Urothelium cell line (cell line): ENCODE data around the gene ATF7IP2.
"Not testable (repeated sequence)": the region's sequence is repeated elsewhere in the genome, so short reads cannot be mapped to it uniquely, and the experiment has no call there.

Source experiments
- DNase-seq: peaks from one replicate; pipeline ENCODE4 v3.0.0; 2011; ENCODE audit warnings: low spot score, mixed read lengths
- FAIRE-seq: peaks from 2 replicates; lab custom pipeline; 2011; peaks lifted over from hg19 to GRCh38; lab: Jason Lieb, UNC

ATF7IP2 gene, protein sequence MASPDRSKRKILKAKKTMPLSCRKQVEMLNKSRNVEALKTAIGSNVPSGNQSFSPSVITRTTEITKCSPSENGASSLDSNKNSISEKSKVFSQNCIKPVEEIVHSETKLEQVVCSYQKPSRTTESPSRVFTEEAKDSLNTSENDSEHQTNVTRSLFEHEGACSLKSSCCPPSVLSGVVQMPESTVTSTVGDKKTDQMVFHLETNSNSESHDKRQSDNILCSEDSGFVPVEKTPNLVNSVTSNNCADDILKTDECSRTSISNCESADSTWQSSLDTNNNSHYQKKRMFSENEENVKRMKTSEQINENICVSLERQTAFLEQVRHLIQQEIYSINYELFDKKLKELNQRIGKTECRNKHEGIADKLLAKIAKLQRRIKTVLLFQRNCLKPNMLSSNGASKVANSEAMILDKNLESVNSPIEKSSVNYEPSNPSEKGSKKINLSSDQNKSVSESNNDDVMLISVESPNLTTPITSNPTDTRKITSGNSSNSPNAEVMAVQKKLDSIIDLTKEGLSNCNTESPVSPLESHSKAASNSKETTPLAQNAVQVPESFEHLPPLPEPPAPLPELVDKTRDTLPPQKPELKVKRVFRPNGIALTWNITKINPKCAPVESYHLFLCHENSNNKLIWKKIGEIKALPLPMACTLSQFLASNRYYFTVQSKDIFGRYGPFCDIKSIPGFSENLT

DNA sequence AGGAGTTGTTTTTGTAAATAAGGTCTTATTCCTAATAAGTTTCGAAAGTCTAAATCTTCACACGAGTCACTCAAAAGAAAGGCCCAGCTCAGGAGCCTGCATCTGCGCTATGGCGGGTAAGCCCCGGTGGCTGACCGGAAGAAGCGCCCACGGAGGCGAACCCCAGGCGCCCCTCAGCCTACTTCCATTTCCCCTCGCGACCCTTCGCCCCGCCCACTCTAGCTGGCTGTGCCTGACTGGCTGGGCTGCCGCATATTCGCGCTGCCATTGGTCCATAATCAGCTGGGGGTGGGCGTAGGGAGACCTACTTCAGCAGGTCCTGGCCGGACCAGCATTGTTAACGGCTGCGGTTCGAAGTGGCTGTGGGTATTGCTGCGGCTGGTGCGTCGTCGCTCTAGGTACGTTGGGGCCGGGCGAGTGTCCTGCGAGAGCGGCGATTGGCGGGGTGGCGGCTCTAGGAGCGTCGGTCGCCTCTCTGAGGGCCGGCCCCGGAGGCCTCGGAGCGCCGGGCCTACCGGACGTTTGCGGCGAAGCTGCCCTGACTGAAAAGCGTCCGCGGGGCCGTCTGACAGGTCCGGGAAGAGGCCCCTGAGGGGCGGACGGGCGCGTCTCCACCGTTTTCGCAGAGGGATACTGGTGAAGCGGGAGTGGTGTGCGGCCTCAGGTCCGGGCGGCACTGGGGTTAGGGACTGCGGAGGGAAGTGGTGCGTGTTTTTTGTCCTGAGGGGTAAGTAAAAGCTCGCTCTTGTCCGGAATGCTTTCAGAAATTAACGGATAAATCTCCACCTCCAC is at the start of gene ATF7IP2:
ATF7IP2 (plus strand) TSS at position 337 of the 792 bp plus-strand sequence. CDS start 44,560 bp downstream, outside the sequence.
- peak; percentile 98 for FAIRE-seq
- DNase-seq = peak; percentile 95

DNA sequence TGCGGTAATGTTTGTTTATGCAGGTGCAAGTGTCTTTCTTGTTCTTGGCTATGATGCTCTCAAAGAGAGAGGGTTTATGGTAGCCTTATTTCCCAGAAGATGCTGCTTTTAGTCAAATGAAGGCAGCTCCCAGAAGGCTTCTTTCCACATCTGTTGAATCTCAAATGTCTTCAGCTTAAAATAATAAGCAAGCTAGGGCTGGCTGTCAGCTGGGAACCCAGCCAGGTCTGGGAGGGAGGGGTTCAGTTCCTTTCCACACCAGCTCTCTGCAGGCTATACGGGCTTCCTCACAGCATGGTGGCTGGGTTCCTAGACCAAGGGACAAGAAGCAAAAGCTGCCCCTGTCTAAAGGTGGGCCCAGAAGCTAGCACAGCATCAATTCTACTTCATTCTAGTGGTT is 47.4 kb upstream of the ATF7IP2 start:
- DNase-seq (no peak), FAIRE-seq (no peak)

DNA sequence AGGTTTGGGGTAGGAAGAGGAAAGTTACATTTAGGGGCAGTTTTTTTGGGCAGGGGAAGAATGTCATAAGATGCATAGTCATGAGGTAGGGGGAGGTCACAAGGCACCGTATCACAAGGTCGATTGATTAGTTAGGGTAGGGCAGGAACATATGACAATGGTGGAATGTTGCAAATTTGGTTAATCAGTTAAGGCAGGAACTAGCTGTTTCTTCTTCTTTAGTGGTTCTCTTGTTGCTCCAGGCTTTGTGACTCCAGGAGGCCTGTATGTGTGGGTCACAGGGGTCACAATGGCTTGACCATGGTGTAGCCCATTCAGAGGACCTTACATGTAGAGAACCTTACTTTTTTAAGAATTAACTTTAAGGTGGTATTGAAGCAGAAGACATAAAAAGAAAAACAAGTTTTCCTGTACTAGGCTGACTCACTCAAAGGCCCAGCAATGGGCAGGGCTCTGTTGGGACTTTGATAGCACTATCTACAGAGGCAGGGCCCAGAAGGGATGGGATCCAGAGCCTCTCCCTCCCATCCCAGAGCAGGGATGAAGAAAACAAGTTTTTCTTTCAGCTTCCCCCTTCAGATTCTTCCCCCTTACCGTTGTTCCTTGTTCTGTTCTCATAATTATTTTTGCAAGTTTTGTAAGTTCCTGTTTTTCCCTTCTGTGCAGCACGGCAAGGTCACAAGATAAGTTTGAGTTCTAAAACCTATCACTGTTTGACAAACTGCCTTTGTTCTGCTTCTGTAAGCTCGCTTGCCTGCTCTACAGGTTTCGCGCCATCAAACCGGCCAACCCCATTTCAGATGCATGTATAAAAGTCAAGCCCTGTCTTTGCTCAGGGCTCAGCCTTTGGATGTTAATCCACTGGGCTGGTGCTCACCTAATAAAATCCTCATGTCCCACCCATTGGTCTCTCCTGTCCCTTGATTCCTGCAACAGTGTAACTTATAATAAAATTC is 45.8 kb upstream of the ATF7IP2 start:
- FAIRE-seq (no peak), DNase-seq (no peak)

DNA sequence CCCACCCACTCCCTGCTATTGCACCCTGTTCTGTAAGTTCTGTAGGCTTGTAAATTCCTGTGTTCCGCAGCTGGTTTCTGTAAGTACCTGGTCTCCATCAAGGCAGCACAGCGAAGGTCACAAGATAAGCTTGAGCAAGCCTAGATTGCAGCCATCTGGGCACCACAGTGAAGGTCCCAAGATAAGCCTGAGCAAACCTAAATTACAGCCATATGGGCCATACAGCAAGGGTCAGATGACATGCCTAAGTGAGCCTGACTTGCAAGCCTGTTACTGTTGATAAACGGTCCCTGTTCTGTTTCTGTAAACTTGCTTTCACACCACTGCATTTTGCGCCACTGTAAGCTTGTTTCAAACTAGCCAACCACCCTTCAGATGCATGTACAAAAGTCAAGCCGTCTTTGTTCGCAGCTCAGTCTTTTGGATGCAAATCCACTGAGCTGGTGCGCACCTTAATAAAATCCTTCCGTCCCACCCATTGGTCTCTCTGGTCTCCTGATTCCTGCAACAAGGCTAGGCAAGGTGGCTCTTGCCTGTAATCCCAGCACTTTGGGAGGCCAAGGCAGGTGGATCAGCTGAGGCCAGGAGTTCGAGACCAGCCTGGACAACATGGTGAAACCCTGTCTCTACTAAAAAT is 42.6 kb upstream of the ATF7IP2 start:
- no peak for FAIRE-seq
- DNase-seq = no peak

DNA sequence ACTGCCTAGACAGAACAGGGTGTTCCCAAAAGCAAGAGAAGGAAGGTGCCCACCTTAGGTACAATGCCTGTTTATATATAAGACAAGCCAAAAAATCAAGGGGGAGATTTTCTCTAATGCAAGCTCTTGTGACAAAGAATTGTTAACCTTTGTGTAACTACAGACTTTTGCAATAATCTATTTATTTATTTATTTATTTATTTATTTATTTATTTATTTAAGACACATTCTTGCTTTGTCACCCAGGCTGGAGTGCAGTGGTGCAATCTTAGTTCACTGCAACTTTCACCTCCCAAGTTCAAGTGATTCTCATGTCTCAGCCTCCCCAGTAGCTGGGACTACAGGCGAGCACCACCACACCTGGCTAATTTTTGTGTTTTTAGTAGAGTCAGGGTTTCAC is 41.2 kb upstream of the ATF7IP2 start:
- not testable (repeated sequence) for DNase-seq, FAIRE-seq

DNA sequence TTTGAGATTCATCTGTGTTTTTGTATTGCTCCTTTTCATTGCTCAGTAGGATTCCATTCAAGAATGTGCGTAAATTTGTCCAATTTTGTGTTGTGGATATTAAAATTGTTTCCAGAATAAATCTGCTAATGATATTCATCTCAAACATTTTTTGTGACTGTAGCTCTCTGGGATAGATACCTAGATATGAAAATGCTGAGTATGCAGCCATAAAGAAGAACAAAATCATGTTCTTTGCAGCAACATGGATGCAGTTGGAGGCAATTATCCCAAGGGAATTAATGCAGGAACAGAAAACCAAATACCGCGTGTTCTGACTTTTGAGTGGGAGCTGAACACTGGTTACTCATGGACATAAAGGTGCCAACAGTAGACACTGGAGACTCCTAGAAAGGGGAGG is 40.2 kb upstream of the ATF7IP2 start:
- DNase-seq = no peak
- no peak for FAIRE-seq

DNA sequence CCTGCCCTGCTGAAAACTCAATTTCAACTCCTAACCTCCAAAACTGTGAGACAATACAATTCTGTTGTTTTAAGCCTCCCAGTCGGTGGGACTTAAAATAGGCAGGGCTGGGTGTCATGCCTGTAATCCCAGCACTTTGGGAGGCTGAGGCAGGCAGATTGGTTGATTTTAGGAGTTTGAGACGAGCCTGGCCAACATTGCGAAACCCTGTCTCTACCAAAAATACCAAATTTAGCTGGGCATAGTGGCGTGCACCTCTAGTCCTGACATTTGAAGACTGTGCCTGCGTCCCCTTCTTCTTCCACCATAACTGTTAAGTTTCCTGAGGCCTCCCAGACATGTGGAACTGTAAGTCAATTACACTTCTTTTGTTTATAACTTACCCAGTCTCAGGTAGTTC is 36.0 kb upstream of the ATF7IP2 start:
- FAIRE-seq = no peak
- DNase-seq = no peak

DNA sequence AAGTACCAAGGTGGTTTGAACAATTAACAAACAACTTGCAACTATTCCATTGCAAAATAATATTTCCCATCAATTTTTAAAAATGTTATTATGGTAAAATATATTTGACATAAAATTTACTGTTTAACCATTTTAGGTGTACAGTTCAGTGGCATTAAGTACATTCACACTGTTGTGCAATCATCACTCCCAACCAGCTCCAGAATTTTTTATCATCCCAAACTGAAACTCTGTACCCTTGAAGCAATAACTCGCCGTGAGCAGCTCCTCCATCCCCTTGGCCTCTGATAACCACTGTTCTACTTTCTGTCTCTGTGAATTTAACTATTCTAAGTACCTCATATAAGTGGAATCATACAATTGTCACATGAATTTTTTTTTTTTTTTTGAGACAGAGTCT is 33.6 kb upstream of the ATF7IP2 start:
- FAIRE-seq = no peak
- DNase-seq = no peak

DNA sequence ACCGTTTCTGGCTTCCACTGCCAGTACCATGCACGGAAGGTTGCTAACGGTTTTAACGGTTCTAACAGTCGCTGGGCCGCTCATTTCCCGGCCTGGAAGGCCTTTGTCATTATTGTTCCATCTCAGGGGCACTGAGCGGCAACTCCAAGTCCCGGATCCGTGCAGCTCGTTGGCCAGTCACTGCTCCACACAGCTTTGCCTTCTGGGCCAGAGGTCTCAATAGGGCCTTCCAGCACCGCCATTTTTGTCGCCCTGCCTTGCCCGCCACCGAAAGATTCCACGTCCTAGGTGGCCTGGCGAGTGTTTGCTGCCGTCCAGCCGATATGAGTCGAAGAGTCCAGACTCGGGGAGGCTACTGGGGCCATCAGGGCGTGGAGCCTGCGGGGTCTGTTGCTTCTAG is 30.3 kb upstream of the ATF7IP2 start:
- no peak for FAIRE-seq
- DNase-seq = no peak

DNA sequence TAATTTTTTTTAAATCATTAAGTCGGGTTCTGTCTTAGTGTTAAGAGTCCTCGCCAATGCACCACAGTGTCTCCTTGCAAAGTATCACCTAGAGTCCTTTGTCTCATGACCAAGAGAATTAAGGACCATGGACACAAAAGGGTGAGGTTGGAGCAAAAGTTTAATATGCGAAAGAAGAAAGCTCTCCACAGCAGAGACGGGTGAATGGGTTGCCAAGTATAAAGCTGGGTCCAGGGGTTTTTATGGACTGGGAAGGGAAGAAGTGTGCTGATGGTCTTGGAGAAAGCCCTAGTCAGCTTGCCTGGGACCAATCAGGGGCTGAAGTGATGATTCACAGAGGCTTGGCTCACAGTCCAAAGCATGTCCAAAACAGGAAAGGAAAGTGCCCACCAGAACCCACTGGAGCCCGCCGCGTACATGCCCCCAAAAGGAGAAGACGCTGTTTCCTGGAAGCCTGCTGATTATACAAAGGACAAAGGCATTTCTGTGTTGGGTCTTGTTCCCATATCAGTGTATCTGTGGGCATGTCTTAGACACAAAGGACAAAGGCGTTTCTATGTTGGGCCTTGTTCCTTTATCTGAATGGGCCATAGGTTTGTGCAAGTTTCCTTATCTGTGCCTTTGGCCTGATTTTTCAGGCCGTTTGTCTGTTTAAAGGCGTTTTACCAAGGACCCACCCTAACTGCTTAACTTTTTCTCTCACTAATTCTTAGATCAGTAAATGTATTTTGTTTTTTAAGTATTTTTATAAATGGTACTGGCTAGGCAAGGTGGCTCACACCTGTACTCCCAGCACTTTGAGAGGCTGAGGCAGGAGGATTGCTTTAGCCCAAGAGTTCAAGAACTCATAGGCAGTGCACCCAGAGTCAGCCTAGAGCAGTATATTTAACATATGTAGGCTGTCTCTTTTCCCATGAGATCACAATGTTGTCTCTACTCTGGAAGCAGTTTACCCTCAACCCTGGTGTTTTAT is 28.7 kb upstream of the ATF7IP2 start:
- FAIRE-seq = no peak

DNA sequence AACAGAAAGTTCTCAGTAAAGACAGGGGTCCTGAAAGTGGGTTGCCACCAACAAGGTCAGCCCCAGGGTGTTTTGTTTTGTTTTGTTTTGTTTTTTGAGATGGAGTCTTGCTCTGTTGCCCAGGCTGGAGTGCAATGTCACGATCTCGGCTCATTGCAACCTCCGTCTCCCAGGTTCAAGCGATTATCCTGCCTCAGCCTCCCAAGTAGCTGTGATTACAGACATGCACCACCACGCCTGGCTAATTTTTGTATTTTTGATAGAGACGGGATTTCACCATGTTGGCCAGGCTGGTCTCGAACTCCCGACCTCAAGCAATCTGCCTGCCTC is 24.1 kb upstream of the ATF7IP2 start:
- DNase-seq, FAIRE-seq: not testable (repeated sequence)

More for the DNA sequence above, 28.7 kb upstream of the ATF7IP2 start:
- no peak for DNase-seq

DNA sequence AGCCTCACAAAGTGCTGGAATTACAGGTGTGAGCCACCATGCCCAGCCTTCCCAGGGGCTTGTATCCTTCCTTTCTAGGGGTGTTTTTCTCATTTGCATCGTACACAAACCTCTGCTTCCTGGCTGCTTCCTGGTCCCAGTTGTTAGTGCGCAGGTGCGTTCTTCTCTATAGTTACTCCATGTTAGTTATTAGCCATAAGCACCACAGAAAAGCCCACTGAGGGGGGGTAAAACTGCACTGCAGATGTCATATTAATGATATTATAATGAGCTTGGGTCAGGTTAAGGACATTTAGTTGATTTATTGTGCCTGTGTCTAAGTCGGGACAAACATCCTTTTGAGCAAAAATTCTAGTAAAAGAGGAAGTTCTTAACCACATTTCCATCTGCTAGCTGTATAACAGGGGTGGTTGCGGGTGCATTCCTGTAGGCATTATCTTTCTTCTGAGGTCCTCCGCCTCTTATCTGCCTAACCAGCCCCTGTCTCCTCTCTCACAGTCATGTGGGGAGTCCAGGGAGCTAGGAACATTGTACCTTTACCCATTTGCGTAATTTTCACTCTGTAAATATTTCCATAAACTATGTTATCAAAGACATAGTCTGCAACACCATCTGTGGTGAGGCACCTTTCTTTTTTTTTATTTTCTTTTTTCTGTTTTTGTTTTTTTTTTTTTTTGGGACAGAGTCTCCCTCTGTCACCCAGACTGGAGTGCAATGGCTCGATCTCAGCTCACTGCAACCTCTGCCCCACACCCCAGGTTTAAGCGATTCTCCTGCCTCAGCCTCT is 23.6 kb upstream of the ATF7IP2 start:
- FAIRE-seq (no peak), DNase-seq (no peak)

DNA sequence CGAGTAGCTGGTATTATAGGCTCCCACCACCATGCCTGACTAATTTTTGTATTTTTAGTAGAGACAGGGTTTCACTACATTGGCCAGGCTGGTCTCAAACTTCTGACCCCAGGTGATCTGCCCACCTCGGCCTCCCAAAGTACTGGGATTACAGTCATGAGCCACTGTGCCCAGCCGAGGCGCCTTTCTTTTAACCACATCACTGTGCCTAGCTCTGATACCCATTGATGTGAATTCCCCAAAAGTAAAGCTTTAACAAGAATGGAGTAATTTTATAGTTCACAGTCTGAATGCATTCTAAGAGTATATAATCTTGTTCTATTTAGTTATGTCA is 23.0 kb upstream of the ATF7IP2 start:
- not testable (repeated sequence) for FAIRE-seq, DNase-seq

DNA sequence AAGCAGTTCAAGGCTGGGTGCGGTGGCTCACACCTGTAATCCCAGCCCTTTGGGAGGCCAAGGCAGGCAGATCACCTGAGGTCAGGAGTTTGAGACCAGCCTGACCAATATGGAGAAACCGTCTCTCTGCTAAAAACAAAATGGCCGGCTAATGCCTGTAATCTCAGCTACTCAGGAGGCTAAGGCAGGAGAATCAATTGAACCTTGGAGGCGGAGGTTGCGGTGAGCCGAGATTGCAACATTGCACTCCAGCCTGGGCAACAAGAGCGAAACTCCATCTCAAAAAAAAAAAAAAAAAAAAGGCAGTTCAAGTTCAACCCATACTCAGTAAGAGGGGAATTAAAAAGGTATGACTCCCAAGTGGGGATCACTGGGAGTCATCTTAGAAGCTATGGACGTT is 19.2 kb upstream of the ATF7IP2 start:
- not testable (repeated sequence) for FAIRE-seq

DNA sequence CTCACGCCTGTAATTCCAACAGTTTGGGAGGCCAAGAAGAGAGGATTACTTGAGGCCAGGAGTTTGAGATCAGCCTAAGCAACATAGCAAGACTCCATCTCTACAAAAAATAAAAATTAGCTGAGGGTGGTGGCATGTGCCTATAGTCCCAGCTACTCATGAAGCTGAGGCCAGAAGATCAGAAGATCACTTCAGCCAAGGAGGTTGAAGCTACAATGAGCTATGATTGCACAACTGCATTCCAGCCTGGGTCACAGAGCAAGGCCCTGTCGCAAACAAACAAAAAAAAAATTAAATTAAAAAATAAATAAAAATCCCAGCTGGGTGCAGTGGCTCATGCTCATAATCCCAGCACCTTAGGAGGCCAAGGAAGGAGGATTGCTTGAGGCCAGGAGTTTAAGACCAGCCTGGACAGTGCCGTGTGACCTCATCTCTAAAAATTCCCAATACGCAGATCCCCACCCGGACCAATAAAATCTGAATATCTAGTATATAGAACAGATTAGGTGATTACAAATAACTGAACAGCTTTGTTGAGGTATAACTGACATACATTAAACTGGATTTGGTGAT is 18.2 kb upstream of the ATF7IP2 start:
- no peak for DNase-seq
- no peak for FAIRE-seq

More for the DNA sequence above, 19.2 kb upstream of the ATF7IP2 start:
- not testable (repeated sequence) for DNase-seq

DNA sequence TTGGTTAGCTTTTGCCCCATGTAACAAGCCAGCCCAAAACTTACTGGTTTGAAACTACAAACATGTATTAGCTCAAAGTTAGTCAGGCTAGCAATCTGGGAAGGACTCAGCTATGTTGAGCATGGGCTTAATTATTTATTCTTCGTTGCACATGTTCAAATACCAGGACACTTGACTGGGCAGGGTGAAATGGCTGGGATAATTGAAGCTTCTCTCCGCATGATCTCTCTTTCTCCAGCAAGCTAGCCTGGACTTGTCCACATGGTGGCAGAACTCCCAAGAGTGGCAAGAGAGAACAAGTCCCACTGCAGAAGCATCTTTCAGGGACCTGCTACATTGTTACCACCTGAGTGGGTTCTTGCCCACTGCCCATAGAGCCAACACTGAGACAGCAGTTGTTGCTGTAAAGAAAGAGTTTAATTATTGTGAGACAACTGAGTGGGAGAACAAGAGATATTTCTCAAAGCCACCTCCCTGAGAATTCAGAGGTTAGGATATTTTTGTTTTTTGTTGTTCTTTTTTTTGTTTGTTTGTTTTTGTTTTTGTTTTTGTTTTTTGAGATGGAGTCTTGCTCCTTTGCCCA is 16.8 kb upstream of the ATF7IP2 start:
- no peak for FAIRE-seq
- peak; percentile 27 for DNase-seq

DNA sequence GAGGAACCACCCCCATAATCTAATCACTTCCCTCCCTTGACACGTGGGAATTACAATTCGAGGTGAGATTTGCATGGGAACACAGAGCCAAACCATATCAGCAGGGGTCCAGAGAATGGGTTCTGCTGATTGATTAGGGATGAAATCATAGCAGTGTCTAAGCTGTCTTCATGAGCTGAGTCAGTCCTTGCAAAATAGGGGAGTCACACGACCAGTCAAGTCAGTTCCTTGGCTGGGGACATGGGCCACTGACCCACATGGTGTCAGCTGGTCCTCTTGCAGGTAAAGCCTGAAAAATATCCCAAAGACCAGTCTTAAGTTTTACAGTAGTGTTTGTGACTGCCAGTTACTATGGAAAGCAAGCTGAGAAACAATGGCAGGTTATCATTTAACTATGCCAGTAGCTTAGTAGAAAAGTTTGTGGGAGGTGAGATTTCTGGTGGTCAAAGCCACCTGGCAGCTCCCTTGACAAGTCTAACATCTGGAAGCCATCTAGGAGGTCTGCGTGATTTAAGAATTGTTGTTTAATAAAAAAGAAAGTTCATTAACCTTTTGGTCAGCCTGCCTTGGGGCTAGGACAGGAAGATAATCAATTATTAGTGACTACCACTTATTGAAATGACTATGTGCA is 15.7 kb upstream of the ATF7IP2 start:
- no peak for DNase-seq

More for the DNA sequence above, 15.7 kb upstream of the ATF7IP2 start:
- no peak for FAIRE-seq
